ENCODE measurements around the gene TFR2. TPM values are rescaled to one million over a fixed set of nuclear protein-coding genes. Genes with fewer than 3 reads are reported as not detected.

TFR2 gene
- total RNA-seq, 3 donors from 2014 or later = 0.48 TPM; not detected in 2

DNA sequence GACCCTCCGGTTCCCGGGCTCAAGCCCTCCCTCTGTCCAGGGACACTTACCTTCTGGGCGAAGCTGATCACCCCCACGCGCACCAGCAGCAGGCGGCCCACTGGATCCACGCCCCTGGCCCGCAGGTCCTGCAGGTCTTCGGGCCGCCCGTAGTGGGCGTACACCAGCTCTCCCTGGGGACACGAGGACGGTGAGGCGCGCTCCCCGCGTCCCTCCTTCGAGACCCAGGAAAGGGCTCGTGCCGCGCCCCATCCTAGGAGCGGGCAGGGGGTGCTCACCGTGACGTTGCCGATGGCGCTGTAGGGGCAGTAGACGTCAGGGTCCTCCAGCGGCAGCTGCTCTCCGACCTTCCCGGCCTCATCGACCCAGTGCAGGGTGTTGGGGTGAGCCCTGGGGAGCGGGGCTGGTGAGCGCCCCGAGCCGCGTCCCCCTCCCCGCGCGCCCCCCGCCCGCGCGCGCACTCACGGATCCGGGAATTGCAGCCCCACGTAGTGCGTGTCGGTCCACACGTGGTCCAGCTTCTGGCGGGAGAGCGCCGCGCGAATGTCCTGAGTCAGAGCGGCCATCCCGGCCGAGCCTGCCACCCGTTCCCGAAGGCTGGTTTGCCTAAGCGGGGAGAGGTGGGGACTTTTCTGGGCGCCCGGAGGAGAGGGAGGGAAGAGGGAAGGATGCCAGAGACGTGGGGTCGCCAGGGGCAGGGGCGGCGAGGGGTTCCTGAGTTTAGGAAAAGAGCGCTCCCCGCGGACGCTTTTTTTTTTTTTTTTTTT is 8.2 kb downstream of the TFR2 start:
- H3K27me3 ChIP-seq = no peaks in the 10 kb centered on the region
- peak overlapping the region; percentile 46 to 80 (median 57) for H3K4me3 ChIP-seq
- TF ChIP-seq POLR2AphosphoS5 (IDR thresholded peaks at IDR 0.05) = no peak
- TF ChIP-seq POLR2A (IDR thresholded peaks at IDR 0.05) = no peak
- TF ChIP-seq CTCF (IDR thresholded peaks at IDR 0.05) = peak in 2 of 3 donors; percentile 16 to 28
- intact Hi-C loops (cut with DNase I; ENCODE audit: low total_unique reads) = no loop called here
- H3K36me3 ChIP-seq = no peaks in the 10 kb centered on the region
- H3K4me1 ChIP-seq = peaks cover 0 to 4% of the 10 kb centered on the region in 2 donors
- DNase-seq (ENCODE audit: low spot score in 2 of 2) = no peak
- no peaks in the 10 kb centered on the region for H3K9me3 ChIP-seq
- H3K27ac ChIP-seq = no peak overlapping the region

DNA sequence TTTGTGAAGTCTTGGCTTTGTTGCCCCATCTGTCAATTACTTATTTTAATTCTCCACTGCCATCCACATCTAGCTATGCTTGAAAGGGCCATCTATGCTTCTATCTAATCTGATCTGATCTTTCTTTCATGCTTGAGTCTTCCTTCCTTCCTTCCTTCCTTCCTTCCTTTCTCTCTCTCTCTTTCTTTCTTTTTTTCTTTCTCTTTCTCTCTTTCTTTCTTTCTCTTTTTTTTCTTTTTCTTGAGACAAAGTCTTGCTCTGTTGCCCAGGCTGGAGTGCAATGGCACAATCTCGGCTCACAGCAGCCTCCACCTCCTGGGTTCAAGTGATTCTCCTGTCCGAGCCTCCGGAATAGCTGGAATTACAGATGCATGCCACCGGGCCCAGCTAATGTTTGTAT is 11.3 kb downstream of the TFR2 start:
- Histone ChIP-seq H3K4me3 (no peak overlapping the region), H3K4me1 (peaks cover 0 to 4% of the 10 kb centered on the region in 2 donors), H3K36me3 (no peaks in the 10 kb centered on the region), H3K9me3 (no peaks in the 10 kb centered on the region), H3K27ac (no peak overlapping the region), H3K27me3 (no peaks in the 10 kb centered on the region)
- intact Hi-C loops (cut with DNase I; ENCODE audit: low total_unique reads) = no loop called here
- no peak for TF ChIP-seq POLR2AphosphoS5 (IDR thresholded peaks at IDR 0.05)
- no peak for TF ChIP-seq POLR2A (IDR thresholded peaks at IDR 0.05)
- TF ChIP-seq CTCF (IDR thresholded peaks at IDR 0.05) = no peak
- DNase-seq (ENCODE audit: low spot score in 2 of 2) = no peak

GRCh38 chr7:100629117-100629716 is 12.1 kb downstream of the TFR2 start:
- TF ChIP-seq POLR2AphosphoS5 (IDR thresholded peaks at IDR 0.05) (no peak), CTCF (IDR thresholded peaks at IDR 0.05) (no peak), POLR2A (IDR thresholded peaks at IDR 0.05) (no peak)
- Histone ChIP-seq H3K9me3 (no peaks in the 10 kb centered on the region), H3K27me3 (no peaks in the 10 kb centered on the region), H3K4me3 (no peak overlapping the region), H3K4me1 (peaks cover 0 to 4% of the 10 kb centered on the region in 2 donors), H3K27ac (no peak overlapping the region), H3K36me3 (no peaks in the 10 kb centered on the region)
- intact Hi-C loops (cut with DNase I; ENCODE audit: low total_unique reads) = no loop called here
- DNase-seq (ENCODE audit: low spot score in 2 of 2) = no peak

GRCh38 chr7:100627238-100627549 is 14.2 kb downstream of the TFR2 start:
- TF ChIP-seq POLR2A (IDR thresholded peaks at IDR 0.05) (no peak), CTCF (IDR thresholded peaks at IDR 0.05) (no peak), POLR2AphosphoS5 (IDR thresholded peaks at IDR 0.05) (no peak)
- intact Hi-C loops (cut with DNase I; ENCODE audit: low total_unique reads) = no loop called here
- H3K27ac ChIP-seq = no peak overlapping the region

GRCh38 chr7:100626530-100627237 is 14.7 kb downstream of the TFR2 start:
- Histone ChIP-seq H3K27me3 (no peaks in the 10 kb centered on the region), H3K27ac (peak overlapping the region in 1 of 2 donors; percentile 38), H3K4me3 (peak overlapping the region; percentile 18 to 66 (median 44)), H3K36me3 (no peaks in the 10 kb centered on the region), H3K4me1 (no peaks in the 10 kb centered on the region), H3K9me3 (no peaks in the 10 kb centered on the region)
- intact Hi-C loops (cut with DNase I; ENCODE audit: low total_unique reads) = no loop called here
- peak; percentile 66 to 80 for DNase-seq (ENCODE audit: low spot score in 2 of 2)
- TF ChIP-seq POLR2AphosphoS5 (IDR thresholded peaks at IDR 0.05) = no peak
- TF ChIP-seq POLR2A (IDR thresholded peaks at IDR 0.05) = no peak
- no peak for TF ChIP-seq CTCF (IDR thresholded peaks at IDR 0.05)

More at GRCh38 chr7:100627238-100627549, 14.2 kb downstream of the TFR2 start:
- H3K4me1 ChIP-seq = no peaks in the 10 kb centered on the region
- H3K27me3 ChIP-seq = no peaks in the 10 kb centered on the region
- H3K36me3 ChIP-seq = no peaks in the 10 kb centered on the region
- no peak for DNase-seq (ENCODE audit: low spot score in 2 of 2)
- no peak overlapping the region for H3K4me3 ChIP-seq
- no peaks in the 10 kb centered on the region for H3K9me3 ChIP-seq

Measured in breast epithelium (tissue), 4 donors.